WTC11 (cell line): ENCODE results near the gene CFAP119.

ENCODE experiments used
- ARID4B ChIP-seq: sonication (generic); formaldehyde crosslinking; IDR thresholded peaks from 2 replicates; pipeline ENCODE4 v1.8.0; 2023; ENCODE audit warnings: missing genetic modification reagents, mild to moderate bottlenecking, borderline replicate concordance
- ATF2 ChIP-seq: sonication (generic); formaldehyde crosslinking; IDR thresholded peaks from 2 replicates; pipeline ENCODE4 v1.8.1; 2022; ENCODE audit warnings: low read depth, missing genetic modification reagents, borderline replicate concordance
- CTCF ChIP-seq: fragments of 200-600 bp; IDR thresholded peaks from 2 replicates; pipeline ENCODE4 v1.8.0; 2022; ENCODE audit warnings: antibody characterized with exemption
- E2F5 ChIP-seq: sonication (generic); formaldehyde crosslinking; IDR thresholded peaks from 2 replicates; pipeline ENCODE4 v1.8.1; 2022; ENCODE audit warnings: mild to moderate bottlenecking, moderate library complexity, missing genetic modification reagents
- ESRRA ChIP-seq: sonication (generic); formaldehyde crosslinking; IDR thresholded peaks from 2 replicates; pipeline ENCODE4 v1.8.1; 2022; ENCODE audit warnings: mild to moderate bottlenecking, missing genetic modification reagents, borderline replicate concordance
- ETV6 ChIP-seq: sonication (generic); formaldehyde crosslinking; IDR thresholded peaks from 2 replicates; pipeline ENCODE4 v1.8.1; 2022; ENCODE audit warnings: mild to moderate bottlenecking, missing genetic modification reagents
- FOXJ3 ChIP-seq: sonication (generic); formaldehyde crosslinking; IDR thresholded peaks from 2 replicates; pipeline ENCODE4 v1.9.0; 2021; ENCODE audit warnings: missing genetic modification reagents, mild to moderate bottlenecking, borderline replicate concordance
- GABPB1 ChIP-seq: sonication (generic); formaldehyde crosslinking; IDR thresholded peaks from 2 replicates; pipeline ENCODE4 v1.8.1; 2023; ENCODE audit warnings: mild to moderate bottlenecking, missing genetic modification reagents
- MAX ChIP-seq: sonication (generic); formaldehyde crosslinking; IDR thresholded peaks from 2 replicates; pipeline ENCODE4 v1.8.0; 2022; ENCODE audit warnings: mild to moderate bottlenecking, missing genetic modification reagents
- MLX ChIP-seq: sonication (generic); formaldehyde crosslinking; IDR thresholded peaks from 2 replicates; pipeline ENCODE4 v1.8.1; 2023; ENCODE audit warnings: mild to moderate bottlenecking, missing genetic modification reagents, moderate library complexity
- NR2C2 ChIP-seq: sonication (generic); formaldehyde crosslinking; IDR thresholded peaks from 2 replicates; pipeline ENCODE4 v1.8.0; 2022; ENCODE audit warnings: mild to moderate bottlenecking, missing genetic modification reagents
- PREB ChIP-seq: sonication (generic); formaldehyde crosslinking; IDR thresholded peaks from 2 replicates; pipeline ENCODE4 v1.8.1; 2022; ENCODE audit warnings: mild to moderate bottlenecking, missing genetic modification reagents, moderate library complexity, borderline replicate concordance
- STAT6 ChIP-seq: sonication (generic); formaldehyde crosslinking; conservative IDR thresholded peaks from 2 replicates; pipeline ENCODE4 v1.8.1; 2023; ENCODE audit warnings: mild to moderate bottlenecking, low read depth, missing genetic modification reagents, moderate library complexity
- ZNF232 ChIP-seq: sonication (generic); formaldehyde crosslinking; IDR thresholded peaks from 2 replicates; pipeline ENCODE4 v1.8.0; 2022; ENCODE audit warnings: mild to moderate bottlenecking, missing genetic modification reagents

- no peak for TF ChIP-seq ETV6
- no peak for TF ChIP-seq CTCF
- no peak for TF ChIP-seq STAT6 (CRISPR knock-in tag)
- no peak for TF ChIP-seq MAX (CRISPR knock-in tag)
- no peak for TF ChIP-seq ATF2 (CRISPR knock-in tag)
- no peak for TF ChIP-seq E2F5 (CRISPR knock-in tag)
- no peak for TF ChIP-seq ARID4B (CRISPR knock-in tag)
- TF ChIP-seq PREB (CRISPR knock-in tag), result no peak
- no peak for TF ChIP-seq MLX
- no peak for TF ChIP-seq ZNF232
- TF ChIP-seq ESRRA (CRISPR knock-in tag), result no peak
- no peak for TF ChIP-seq GABPB1 (CRISPR knock-in tag)
- TF ChIP-seq FOXJ3 (CRISPR knock-in tag), result no peak
- no peak for TF ChIP-seq NR2C2
Observed at GRCh38 chr16:30764816-30765465, 3.1 kb upstream of the CFAP119 start.
